Measurements from ENCODE around the gene NRXN3.

DNA sequence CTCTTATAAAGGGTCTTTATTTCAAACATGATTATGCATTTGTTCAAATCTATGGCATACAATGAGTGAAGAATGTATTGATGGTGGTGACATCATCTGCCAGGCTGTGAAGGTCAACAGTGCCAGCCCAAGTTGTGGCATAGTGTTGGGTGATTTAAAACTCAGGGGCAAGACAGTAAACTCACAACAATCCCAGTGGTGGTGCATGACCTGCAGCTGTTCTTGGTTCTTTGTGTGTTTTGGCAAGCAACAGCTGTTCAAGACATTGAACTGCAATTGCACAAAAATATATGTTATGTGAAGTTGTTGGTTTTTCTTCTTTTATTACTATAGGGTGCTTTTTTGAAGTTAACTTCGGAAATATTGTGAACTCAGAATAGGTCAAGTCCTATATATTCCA is 851.6 kb downstream of the NRXN3 start:
- TF ChIP-seq, protein P1, sequence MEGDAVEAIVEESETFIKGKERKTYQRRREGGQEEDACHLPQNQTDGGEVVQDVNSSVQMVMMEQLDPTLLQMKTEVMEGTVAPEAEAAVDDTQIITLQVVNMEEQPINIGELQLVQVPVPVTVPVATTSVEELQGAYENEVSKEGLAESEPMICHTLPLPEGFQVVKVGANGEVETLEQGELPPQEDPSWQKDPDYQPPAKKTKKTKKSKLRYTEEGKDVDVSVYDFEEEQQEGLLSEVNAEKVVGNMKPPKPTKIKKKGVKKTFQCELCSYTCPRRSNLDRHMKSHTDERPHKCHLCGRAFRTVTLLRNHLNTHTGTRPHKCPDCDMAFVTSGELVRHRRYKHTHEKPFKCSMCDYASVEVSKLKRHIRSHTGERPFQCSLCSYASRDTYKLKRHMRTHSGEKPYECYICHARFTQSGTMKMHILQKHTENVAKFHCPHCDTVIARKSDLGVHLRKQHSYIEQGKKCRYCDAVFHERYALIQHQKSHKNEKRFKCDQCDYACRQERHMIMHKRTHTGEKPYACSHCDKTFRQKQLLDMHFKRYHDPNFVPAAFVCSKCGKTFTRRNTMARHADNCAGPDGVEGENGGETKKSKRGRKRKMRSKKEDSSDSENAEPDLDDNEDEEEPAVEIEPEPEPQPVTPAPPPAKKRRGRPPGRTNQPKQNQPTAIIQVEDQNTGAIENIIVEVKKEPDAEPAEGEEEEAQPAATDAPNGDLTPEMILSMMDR (tag by site-specific recombination; IDR thresholded peaks at IDR 0.05), result no peak
- TF ChIP-seq ZNF791 (tag by site-specific recombination; IDR thresholded peaks at IDR 0.05) (no peak), REPIN1 (tag by site-specific recombination; IDR thresholded peaks at IDR 0.05; ENCODE audit: low read depth) (no peak), ZFP69B (tag by site-specific recombination; IDR thresholded peaks at IDR 0.05) (no peak)
